Liver (tissue), 2 donors: ENCODE data around the gene PITPNM3.

ENCODE experiments used
- CTCF ChIP-seq: fragments of 150-350 bp; IDR thresholded peaks from 2 replicates; pipeline ENCODE4 v1.5.1; 2017; ENCODE audit warnings: improper control_type of control experiment, low read depth, low read length; ENCODE audit not compliant: missing input control
- YY1 ChIP-seq: IDR thresholded peaks from 2 replicates; pipeline ENCODE4 v1.6.1; 2016; ENCODE audit warnings: antibody characterized with exemption, mild to moderate bottlenecking
- donor health status: healthy.

- TF ChIP-seq CTCF (no peak), YY1 (no peak)
Observed at GRCh38 chr17:6487251-6488007, 68.9 kb downstream of the PITPNM3 start.
